Measurements from ENCODE around the gene CTSA. TPM values are rescaled to one million over a fixed set of nuclear protein-coding genes. Genes with fewer than 3 reads are reported as not detected.

Gene CTSA
- total and polyA plus RNA-seq, 9 of the 15 experiments (the other 6 are each of a cell fraction or from before 2014, with no cell fraction given), result 8.8 to 61.7 (median 28.3) TPM

- no peak for TF ChIP-seq HNRNPH1 (optimal IDR thresholded peaks at IDR 0.05; ENCODE audit: low read depth, low read length)
- no peak for TF ChIP-seq CLOCK (CRISPR knock-in tag; IDR thresholded peaks at IDR 0.05; ENCODE audit: borderline replicate concordance)
- 0 out of 2 replicates have a peak, but pooled peaks have one; percentile 67 for TF ChIP-seq ZNF175 (CRISPR knock-in tag; IDR thresholded peaks at IDR 0.05; ENCODE audit: low read depth)
- no peak for TF ChIP-seq CBX5 (IDR thresholded peaks at IDR 0.05; ENCODE audit: borderline replicate concordance, low read depth)
- no peak for TF ChIP-seq ZSCAN29 (IDR thresholded peaks at IDR 0.05)
- no peak for TF ChIP-seq HMG20B (CRISPR knock-in tag; IDR thresholded peaks at IDR 0.05)
- no peak for TF ChIP-seq SLC30A9 (CRISPR knock-in tag; IDR thresholded peaks at IDR 0.05)
- no peak for TF ChIP-seq HOMEZ (CRISPR knock-in tag; IDR thresholded peaks at IDR 0.05)
- TF ChIP-seq NFIC (IDR thresholded peaks at IDR 0.05), result no peak
- TF ChIP-seq WHSC1 (IDR thresholded peaks at IDR 0.05; ENCODE audit: low read length), result no peak
- no peak for TF ChIP-seq PHTF2 (CRISPR knock-in tag; IDR thresholded peaks at IDR 0.05)
- TF ChIP-seq FOSL1 (tag; conservative IDR thresholded peaks at IDR 0.05), result no peak
- no peak for TF ChIP-seq SMARCA5 (IDR thresholded peaks at IDR 0.05)
- TF ChIP-seq TAF15 (IDR thresholded peaks at IDR 0.05; ENCODE audit: low read depth, low read length), result no peak
- no peak for TF ChIP-seq RBM14 (IDR thresholded peaks at IDR 0.05; ENCODE audit: borderline replicate concordance, insufficient read depth, low read depth, low read length)
- peak; percentile 99 for TF ChIP-seq NEUROD1 (IDR thresholded peaks at IDR 0.05; ENCODE audit: borderline replicate concordance, low read depth, low read length, partially characterized antibody)
- peak; percentile 81 for TF ChIP-seq RBFOX2 (IDR thresholded peaks at IDR 0.05; ENCODE audit: low read depth, low read length)
- peak; percentile 71 to 74; a peak in 3 of 4 replicates for TF ChIP-seq SIN3A (IDR thresholded peaks at IDR 0.05; ENCODE audit: borderline replicate concordance in 2 of 2, control insufficient read depth in 1 of 2, low read depth in 2 of 2, low read length in 2 of 2)
- no peak for TF ChIP-seq PRMT5 (CRISPR knock-in tag; IDR thresholded peaks at IDR 0.05)
- peak; percentile 58; the same call in 1 of the 2 replicates for TF ChIP-seq SREBF1 (IDR thresholded peaks at IDR 0.05; ENCODE audit: borderline replicate concordance, low read depth, low read length)
- peak; percentile 65 for TF ChIP-seq EP400 (IDR thresholded peaks at IDR 0.05)
- TF ChIP-seq, protein P1, sequence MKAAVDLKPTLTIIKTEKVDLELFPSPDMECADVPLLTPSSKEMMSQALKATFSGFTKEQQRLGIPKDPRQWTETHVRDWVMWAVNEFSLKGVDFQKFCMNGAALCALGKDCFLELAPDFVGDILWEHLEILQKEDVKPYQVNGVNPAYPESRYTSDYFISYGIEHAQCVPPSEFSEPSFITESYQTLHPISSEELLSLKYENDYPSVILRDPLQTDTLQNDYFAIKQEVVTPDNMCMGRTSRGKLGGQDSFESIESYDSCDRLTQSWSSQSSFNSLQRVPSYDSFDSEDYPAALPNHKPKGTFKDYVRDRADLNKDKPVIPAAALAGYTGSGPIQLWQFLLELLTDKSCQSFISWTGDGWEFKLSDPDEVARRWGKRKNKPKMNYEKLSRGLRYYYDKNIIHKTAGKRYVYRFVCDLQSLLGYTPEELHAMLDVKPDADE (conservative IDR thresholded peaks at IDR 0.05; ENCODE audit: control insufficient read depth, low read depth, low read length), result no peak
- TF ChIP-seq NR4A1 (CRISPR knock-in tag; IDR thresholded peaks at IDR 0.05), result no peak
- TF ChIP-seq NR4A1 (tag; IDR thresholded peaks at IDR 0.05), result peak; percentile 27; the same call in 1 of the 2 replicates
Observed at GRCh38 chr20:45857114-45857881, 33.8 kb upstream of the CTSA start, which contains the start of the genes ACOT8 and ZSWIM3 (continued).

All from K562 (cell line).